Large intestine (tissue), 3 donors: ENCODE data around the gene MARCHF2. TPM values are rescaled to one million over a fixed set of nuclear protein-coding genes. Genes with fewer than 3 reads are reported as not detected.
A peak's percentile ranks its signal among the peaks of the same experiment; 100 is the strongest.

Experiments used
- DNase-seq, 2 donors: peaks; one replicate each; pipeline versions ENCODE4 v3.0.0 to v3.0.0-alpha.2; 2013
- H3K27ac ChIP-seq: one replicate; pipeline ENCODE4 v1.5.1; 2013; ENCODE audit warnings: low read length
- H3K27me3 ChIP-seq: 2 replicates; pipeline ENCODE4 v1.6.1; 2013; ENCODE audit warnings: low read length; ENCODE audit not compliant: control insufficient read depth, insufficient read depth
- H3K36me3 ChIP-seq: 2 replicates; pipeline ENCODE4 v1.6.1; 2013; ENCODE audit warnings: low read length; ENCODE audit not compliant: control insufficient read depth, insufficient read depth
- H3K4me1 ChIP-seq: one replicate; pipeline ENCODE4 v1.6.1; 2013; ENCODE audit warnings: low read length; ENCODE audit not compliant: control insufficient read depth, insufficient read depth
- H3K4me3 ChIP-seq: one replicate; pipeline ENCODE4 v1.5.1; 2013; ENCODE audit warnings: low read length
- H3K9me3 ChIP-seq: one replicate; pipeline ENCODE4 v1.6.1; 2013; ENCODE audit warnings: mild to moderate bottlenecking, low read depth, low read length, moderate library complexity; ENCODE audit not compliant: control insufficient read depth
- WGBS: methylation state at CpG from one replicate; pipeline ENCODE4 v1.1.5; 2013; ENCODE audit warnings: low lambda C conversion rate; ENCODE audit not compliant: insufficient coverage; 5-methylcytosine and 5-hydroxymethylcytosine counted together
- polyA plus RNA-seq: library from polyadenylated mRNA; unstranded; fragments of 120-200 nt; gene quantifications from one replicate; pipeline ENCODE4 v1.2.1, GENCODE V29; 2013

Gene MARCHF2
- polyA plus RNA-seq, 1 donor = 12.5 TPM

DNA sequence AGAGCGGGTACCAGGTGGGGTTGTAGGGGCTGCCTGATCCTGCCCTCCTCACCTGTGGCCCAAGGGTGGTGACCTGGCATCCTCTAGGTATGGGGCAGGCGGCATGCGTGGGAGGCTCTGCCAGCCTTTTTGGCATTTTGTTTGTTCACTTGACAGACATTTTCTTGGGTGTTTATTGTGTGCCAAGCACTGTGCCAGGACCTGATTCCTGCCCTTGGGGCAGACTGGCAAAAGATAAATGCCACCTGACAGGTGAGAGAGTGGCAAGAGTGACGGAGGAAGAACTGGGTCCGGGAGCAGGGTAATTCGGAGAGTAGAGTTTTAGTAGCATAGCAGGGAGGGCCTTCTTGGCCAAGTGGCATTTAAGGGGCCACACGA lies 16.9 kb upstream of the MARCHF2 start:
- no peak overlapping the region for H3K4me3 ChIP-seq
- H3K9me3 ChIP-seq = peaks cover 3% of the 10 kb centered on the region
- no peak for DNase-seq
- WGBS = no CpG with 5 or more reads among the region's 7 CpGs
- H3K27me3 ChIP-seq = no peaks in the 10 kb centered on the region
- H3K4me1 ChIP-seq = peaks cover 6% of the 10 kb centered on the region
- H3K36me3 ChIP-seq = peaks cover 24% of the 10 kb centered on the region
- H3K27ac ChIP-seq = no peak overlapping the region

DNA sequence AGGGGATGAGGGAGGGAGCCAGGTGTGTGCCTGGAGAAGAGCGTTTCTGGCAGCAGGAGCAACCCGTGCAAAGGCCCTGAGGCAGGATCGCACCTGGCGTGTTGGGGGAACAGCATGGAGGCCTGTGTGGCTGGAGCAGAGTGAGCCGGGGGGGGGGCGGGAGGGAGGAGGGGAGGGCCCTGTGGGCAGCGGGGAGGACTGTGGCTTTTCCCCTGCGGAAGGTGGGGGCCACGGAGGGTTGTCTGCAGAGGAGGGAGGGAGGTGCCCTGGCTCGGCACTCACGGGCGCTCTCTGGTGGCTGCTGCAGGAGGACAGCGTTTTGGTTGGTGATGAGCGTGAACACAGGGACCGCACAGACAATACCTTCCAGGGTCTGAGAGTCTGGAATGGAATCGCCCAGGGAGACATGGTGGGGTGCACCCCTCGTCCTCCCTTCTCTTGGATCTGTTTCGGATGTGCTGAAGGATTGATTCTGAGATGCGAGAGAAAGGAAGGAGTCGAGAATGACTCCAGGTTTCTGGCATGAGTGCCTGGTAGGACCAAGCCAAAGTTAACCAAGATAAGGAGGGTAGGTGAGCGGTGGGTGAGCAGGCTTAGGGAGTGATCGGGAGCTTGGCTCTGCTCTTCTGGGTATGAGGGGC lies 16.4 kb upstream of the MARCHF2 start:
- Histone ChIP-seq H3K9me3 (peaks cover 3% of the 10 kb centered on the region), H3K4me3 (no peak overlapping the region), H3K4me1 (peaks cover 4% of the 10 kb centered on the region), H3K27me3 (no peaks in the 10 kb centered on the region), H3K36me3 (peaks cover 24% of the 10 kb centered on the region), H3K27ac (no peak overlapping the region)
- no peak for DNase-seq
- no CpG with 5 or more reads among the region's 22 CpGs for WGBS

DNA sequence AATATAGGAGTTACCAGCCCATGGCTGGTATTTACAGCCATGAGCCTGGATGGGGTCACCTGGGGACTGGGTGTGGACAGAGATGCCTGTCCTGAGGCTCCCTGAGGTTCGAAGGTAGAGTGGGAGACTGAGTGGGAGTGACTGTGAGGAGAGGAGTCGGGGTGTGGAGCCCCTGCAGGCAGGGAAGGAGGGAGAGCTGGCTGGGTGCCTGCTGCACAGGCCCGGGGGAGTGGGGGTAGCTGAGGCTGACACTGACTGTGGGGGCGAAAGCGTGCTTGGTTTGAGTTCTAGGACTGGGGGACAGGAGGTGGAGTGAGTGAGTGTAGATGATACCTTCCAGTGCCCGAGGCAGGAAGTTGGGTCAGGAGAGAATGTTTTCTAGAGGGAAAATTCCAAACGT lies 15.8 kb upstream of the MARCHF2 start:
- Histone ChIP-seq H3K27me3 (no peaks in the 10 kb centered on the region), H3K4me3 (no peak overlapping the region), H3K4me1 (no peaks in the 10 kb centered on the region), H3K9me3 (peaks cover 3% of the 10 kb centered on the region), H3K36me3 (peaks cover 29% of the 10 kb centered on the region), H3K27ac (no peak overlapping the region)
- 60% methylated on average over 1 of the region's 7 CpGs for whole genome bisulfite sequencing
- no peak for DNase-seq

DNA sequence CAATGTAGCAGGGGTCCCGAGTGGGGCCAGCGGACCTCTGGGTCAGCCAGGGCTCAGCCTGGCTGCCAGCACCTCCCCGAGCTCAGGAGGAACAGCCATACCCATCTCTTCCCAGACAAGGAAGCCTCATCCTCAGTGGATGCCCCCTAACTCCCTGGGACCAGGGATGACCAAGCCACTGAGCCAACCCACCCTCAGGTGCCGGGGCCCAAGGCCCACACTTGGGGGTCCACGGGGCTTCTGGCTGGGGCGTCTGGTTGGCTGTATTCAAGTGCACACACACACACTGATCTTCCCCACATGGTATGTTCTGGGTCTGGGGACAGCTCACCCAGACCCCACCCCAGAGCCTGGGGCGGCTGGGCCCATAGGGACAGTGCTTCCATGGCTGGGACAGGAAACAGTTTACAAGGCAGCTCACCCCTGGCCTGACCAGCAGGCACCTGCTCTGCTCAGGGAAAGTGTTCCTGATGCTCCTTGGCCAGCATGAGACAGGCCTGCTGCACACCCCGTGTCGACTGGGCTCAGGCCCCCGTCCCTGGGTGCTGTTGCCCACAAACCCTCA lies 15.3 kb upstream of the MARCHF2 start:
- peaks cover 35% of the 10 kb centered on the region for H3K36me3 ChIP-seq
- WGBS = no CpG with 5 or more reads among the region's 10 CpGs
- H3K9me3 ChIP-seq = peaks cover 3% of the 10 kb centered on the region
- no peak overlapping the region for H3K4me3 ChIP-seq
- H3K27me3 ChIP-seq = no peaks in the 10 kb centered on the region
- H3K27ac ChIP-seq = no peak overlapping the region
- H3K4me1 ChIP-seq = no peaks in the 10 kb centered on the region
- DNase-seq = no peak

DNA sequence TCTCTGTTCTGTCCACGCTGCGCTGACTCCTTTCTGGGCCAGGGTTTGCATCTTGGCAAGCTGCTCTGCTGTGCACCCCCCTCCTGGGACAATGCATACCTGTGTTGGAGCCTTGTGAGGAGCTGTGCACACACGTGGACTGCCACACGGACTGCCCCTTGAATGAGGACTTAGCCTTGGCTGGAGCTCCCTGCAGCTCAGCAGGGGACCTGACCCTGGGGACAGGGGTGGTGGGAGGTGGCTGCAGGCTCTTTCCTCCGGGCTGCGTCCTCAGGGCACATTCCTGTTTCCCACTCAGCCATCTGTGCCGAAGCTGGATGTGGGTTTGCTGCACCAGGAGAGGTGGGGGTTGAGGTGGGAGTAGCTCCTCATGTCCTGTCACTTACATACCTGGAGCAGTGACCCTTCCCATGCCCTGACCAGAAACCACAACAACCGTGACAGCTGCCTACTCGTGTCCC lies 14.8 kb upstream of the MARCHF2 start:
- no peaks in the 10 kb centered on the region for H3K27me3 ChIP-seq
- H3K36me3 ChIP-seq = peaks cover 38% of the 10 kb centered on the region
- no peak overlapping the region for H3K4me3 ChIP-seq
- H3K27ac ChIP-seq = no peak overlapping the region
- no CpG with 5 or more reads among the region's 9 CpGs for WGBS
- H3K4me1 ChIP-seq = no peaks in the 10 kb centered on the region
- peaks cover 3% of the 10 kb centered on the region for H3K9me3 ChIP-seq
- DNase-seq = no peak

DNA sequence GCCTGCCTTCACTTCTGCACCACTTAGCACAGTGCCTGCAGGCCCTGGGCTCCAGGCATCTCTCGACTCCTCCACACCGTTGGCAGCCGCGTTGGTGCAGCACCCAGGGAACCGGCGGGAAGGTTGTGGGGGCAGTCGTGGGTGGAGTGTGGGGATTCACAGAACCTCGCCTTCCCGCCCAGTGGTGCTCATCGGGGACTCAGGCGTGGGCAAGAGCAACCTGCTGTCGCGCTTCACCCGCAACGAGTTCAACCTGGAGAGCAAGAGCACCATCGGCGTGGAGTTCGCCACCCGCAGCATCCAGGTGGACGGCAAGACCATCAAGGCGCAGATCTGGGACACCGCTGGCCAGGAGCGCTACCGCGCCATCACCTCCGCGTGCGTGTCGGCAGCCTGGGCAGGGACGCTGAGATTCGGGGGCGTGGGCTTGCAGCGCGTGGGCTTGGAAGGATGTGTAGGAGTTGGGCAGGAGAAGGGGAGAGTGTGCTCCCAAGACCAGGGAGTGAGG lies 13.4 kb upstream of the MARCHF2 start:
- Histone ChIP-seq H3K36me3 (peaks cover 43% of the 10 kb centered on the region), H3K4me3 (no peak overlapping the region), H3K27ac (no peak overlapping the region), H3K9me3 (peaks cover 7% of the 10 kb centered on the region), H3K4me1 (no peaks in the 10 kb centered on the region), H3K27me3 (no peaks in the 10 kb centered on the region)
- no CpG with 5 or more reads among the region's 34 CpGs for WGBS
- DNase-seq = no peak

DNA sequence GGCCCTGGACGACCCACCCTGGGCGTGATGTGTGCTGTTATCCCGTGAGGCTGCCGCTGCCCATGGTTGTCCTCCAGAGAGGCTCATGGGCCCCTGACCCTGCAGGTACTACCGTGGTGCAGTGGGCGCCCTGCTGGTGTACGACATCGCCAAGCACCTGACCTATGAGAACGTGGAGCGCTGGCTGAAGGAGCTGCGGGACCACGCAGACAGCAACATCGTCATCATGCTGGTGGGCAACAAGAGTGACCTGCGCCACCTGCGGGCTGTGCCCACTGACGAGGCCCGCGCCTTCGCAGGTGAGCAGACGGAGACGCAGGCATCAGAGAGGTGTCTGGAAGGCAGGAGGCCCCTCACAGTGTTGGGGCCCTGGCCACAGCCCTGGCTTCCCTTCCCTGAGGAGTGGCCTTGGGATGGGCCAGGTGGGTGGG lies 11.1 kb upstream of the MARCHF2 start:
- peaks cover 7% of the 10 kb centered on the region for H3K9me3 ChIP-seq
- peaks cover 48% of the 10 kb centered on the region for H3K36me3 ChIP-seq
- no peak overlapping the region for H3K27ac ChIP-seq
- no peaks in the 10 kb centered on the region for H3K27me3 ChIP-seq
- WGBS = no CpG with 5 or more reads among the region's 21 CpGs
- DNase-seq = no peak
- H3K4me3 ChIP-seq = no peak overlapping the region
- H3K4me1 ChIP-seq = no peaks in the 10 kb centered on the region

DNA sequence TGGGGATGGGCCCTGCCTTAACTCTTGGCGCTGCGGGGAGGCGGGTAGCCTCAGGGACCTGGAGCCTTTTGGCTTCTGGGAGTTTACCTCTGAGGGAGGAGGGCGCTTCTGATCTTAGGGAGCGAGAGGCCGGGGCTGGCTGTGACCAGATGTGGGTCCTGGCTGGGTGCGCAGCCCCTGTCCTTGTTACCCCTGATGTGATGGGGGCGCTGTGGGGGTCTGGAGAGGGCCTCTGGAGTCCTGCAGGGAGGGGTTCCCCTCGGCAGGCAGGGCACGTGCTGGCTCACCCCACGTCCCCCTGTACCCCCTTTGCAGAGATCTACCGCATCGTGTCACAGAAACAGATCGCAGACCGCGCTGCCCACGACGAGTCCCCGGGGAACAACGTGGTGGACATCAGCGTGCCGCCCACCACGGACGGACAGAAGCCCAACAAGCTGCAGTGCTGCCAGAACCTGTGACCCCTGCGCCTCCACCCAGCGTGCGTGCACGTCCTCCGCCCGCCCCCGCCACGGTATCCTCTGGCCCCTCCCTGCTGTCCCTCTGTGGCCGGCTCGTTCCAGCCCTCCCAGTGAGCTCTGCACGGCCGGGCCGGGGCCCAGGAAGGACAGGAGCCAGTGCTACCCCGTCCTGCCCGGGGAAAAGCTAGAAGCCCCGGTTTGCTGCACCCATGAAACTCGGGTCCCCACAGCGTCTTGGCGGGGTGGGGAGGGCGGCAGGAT lies 9.8 kb upstream of the MARCHF2 start:
- Histone ChIP-seq H3K27ac (peak overlapping the region; percentile 42), H3K4me1 (no peaks in the 10 kb centered on the region), H3K36me3 (peaks cover 46% of the 10 kb centered on the region), H3K27me3 (no peaks in the 10 kb centered on the region), H3K9me3 (peaks cover 7% of the 10 kb centered on the region), H3K4me3 (no peak overlapping the region)
- no peak for DNase-seq
- WGBS = no CpG with 5 or more reads among the region's 44 CpGs

DNA sequence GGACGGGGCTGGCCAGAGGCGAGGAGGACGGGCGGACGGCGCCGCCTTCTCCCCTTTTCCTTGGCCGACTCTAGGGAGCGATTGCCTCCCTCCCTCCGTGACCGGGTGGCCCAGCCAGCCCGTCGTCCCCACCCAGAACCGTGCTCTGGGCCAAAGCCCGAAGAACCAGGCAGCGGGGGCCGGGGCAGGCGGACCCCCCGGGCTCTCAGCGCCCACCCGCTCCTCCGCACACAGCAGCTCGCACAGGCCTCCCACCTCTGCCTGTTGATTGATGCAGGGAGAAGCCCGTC lies 9.3 kb upstream of the MARCHF2 start:
- Histone ChIP-seq H3K4me3 (no peak overlapping the region), H3K36me3 (peaks cover 46% of the 10 kb centered on the region), H3K9me3 (peaks cover 7% of the 10 kb centered on the region), H3K27me3 (no peaks in the 10 kb centered on the region), H3K27ac (peak overlapping the region; percentile 42), H3K4me1 (no peaks in the 10 kb centered on the region)
- no CpG with 5 or more reads among the region's 24 CpGs for WGBS
- no peak for DNase-seq

DNA sequence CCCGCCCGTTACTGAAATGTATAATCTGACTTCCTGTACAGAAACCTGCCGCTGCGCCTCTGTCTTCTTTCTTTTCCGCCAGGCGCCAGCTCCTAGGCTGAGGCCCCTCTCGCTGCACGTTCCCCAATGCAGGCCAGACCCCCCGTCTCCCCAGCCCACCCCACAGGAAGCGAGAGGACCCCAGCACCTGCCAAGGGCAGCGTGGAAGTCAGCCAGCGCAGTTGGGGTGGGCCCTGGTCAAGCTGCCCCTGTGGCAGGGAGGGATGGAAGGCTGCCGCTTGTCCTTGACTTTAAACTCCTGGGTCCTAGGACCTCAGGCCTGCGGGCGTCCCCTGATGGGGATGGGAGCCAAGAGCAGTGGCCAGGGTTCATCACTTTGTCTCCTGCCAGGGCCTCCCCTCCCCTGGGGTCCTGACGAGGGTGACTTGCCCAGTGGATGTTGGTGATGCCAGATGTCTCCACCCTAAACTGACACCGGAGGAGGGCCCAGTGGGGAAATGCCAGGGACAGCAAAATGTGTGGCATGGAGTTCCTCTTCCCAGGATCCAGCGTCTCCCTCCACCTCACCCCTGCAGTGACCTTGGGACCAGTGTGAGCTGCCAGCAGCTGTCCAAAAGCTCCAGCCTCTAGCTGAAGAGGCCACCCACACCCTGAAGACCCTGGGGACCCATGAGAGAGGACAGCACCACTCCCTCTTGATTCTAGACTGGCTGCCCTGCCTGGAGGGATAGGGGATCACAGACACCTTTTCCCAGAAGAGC lies 8.5 kb upstream of the MARCHF2 start:
- Histone ChIP-seq H3K27ac (no peak overlapping the region), H3K9me3 (peaks cover 4% of the 10 kb centered on the region), H3K4me1 (no peaks in the 10 kb centered on the region), H3K36me3 (peaks cover 42% of the 10 kb centered on the region), H3K4me3 (no peak overlapping the region), H3K27me3 (no peaks in the 10 kb centered on the region)
- WGBS = no CpG with 5 or more reads among the region's 18 CpGs
- no peak for DNase-seq
